Skeletal muscle tissue (tissue), 4 donors: ENCODE results near the gene ARHGAP15. TPM values are rescaled to one million over a fixed set of nuclear protein-coding genes. Genes with fewer than 3 reads are reported as not detected.

Source experiments
- H3K27ac ChIP-seq: one replicate; pipeline ENCODE4 v1.7.0; 2013; ENCODE audit warnings: mild to moderate bottlenecking, low read depth, low read length, inconsistent platforms
- H3K27me3 ChIP-seq, 3 donors: one replicate each; pipeline ENCODE4 v1.7.0; 2013; ENCODE audit warnings: low read length in 3 of 3; ENCODE audit not compliant: control insufficient read depth in 3 of 3, insufficient read depth in 3 of 3
- H3K36me3 ChIP-seq, 3 donors: one replicate each; pipeline ENCODE4 v1.7.0; 2013; ENCODE audit warnings: low read length in 3 of 3; ENCODE audit not compliant: control insufficient read depth in 3 of 3, insufficient read depth in 3 of 3
- H3K4me1 ChIP-seq, 3 donors: one replicate each; pipeline ENCODE4 v1.7.0; 2013; ENCODE audit warnings: low read length in 3 of 3, mild to moderate bottlenecking in 3 of 3; ENCODE audit not compliant: control insufficient read depth in 3 of 3, insufficient read depth in 3 of 3
- H3K4me3 ChIP-seq, 3 donors: one replicate each; pipeline ENCODE4 v1.7.0; 2013; ENCODE audit warnings: low read length in 3 of 3
- H3K9ac ChIP-seq, 3 donors: one replicate each; pipeline ENCODE4 v1.7.0; 2013; ENCODE audit warnings: low read length in 3 of 3, mild to moderate bottlenecking in 3 of 3, moderate library complexity in 2 of 3, low read depth in 1 of 3
- H3K9me3 ChIP-seq, 3 donors: one replicate each; pipeline ENCODE4 v1.7.0; 2013; ENCODE audit warnings: low read length in 3 of 3; ENCODE audit not compliant: control insufficient read depth in 3 of 3
- total RNA-seq: library from RNA; depleted of rRNA; stranded (reverse); fragments of >200 nt; gene quantifications from one replicate; pipeline ENCODE4 v1.2.3, GENCODE V29; 2014
- donor health status: Osteomylitis.

The ARHGAP15 gene
- total RNA-seq, 1 donor from 2014 or later = 33.9 TPM

- Histone ChIP-seq H3K4me3 (no peak overlapping the region), H3K27me3 (no peaks in the 10 kb centered on the region), H3K4me1 (no peaks in the 10 kb centered on the region), H3K36me3 (no peaks in the 10 kb centered on the region), H3K9me3 (no peaks in the 10 kb centered on the region), H3K27ac (no peak overlapping the region), H3K9ac (no peak overlapping the region)
Observed at GRCh38 chr2:143560724-143561123, 431.5 kb downstream of the ARHGAP15 start.

- no peaks in the 10 kb centered on the region for H3K27me3 ChIP-seq
- no peak overlapping the region for H3K9ac ChIP-seq
- H3K36me3 ChIP-seq = no peaks in the 10 kb centered on the region
- no peak overlapping the region for H3K27ac ChIP-seq
- no peaks in the 10 kb centered on the region for H3K9me3 ChIP-seq
- no peak overlapping the region for H3K4me3 ChIP-seq
- H3K4me1 ChIP-seq = no peaks in the 10 kb centered on the region
Observed at GRCh38 chr2:143564419-143564818, 435.2 kb downstream of the ARHGAP15 start.

- Histone ChIP-seq H3K27ac (no peak overlapping the region), H3K4me1 (no peaks in the 10 kb centered on the region), H3K9me3 (no peaks in the 10 kb centered on the region), H3K27me3 (no peaks in the 10 kb centered on the region), H3K4me3 (no peak overlapping the region), H3K9ac (no peak overlapping the region), H3K36me3 (no peaks in the 10 kb centered on the region)
Observed at GRCh38 chr2:143571747-143572146, 442.5 kb downstream of the ARHGAP15 start.

GRCh38 chr2:143572421-143572820, 443.2 kb downstream of the ARHGAP15 start:
- no peak overlapping the region for H3K27ac ChIP-seq
- no peaks in the 10 kb centered on the region for H3K36me3 ChIP-seq
- H3K27me3 ChIP-seq = no peaks in the 10 kb centered on the region
- H3K4me3 ChIP-seq = no peak overlapping the region
- no peaks in the 10 kb centered on the region for H3K9me3 ChIP-seq
- no peaks in the 10 kb centered on the region for H3K4me1 ChIP-seq
- H3K9ac ChIP-seq = no peak overlapping the region

GRCh38 chr2:143574069-143574468, 444.9 kb downstream of the ARHGAP15 start:
- Histone ChIP-seq H3K9me3 (no peaks in the 10 kb centered on the region), H3K4me3 (no peak overlapping the region), H3K36me3 (no peaks in the 10 kb centered on the region), H3K4me1 (no peaks in the 10 kb centered on the region), H3K27me3 (no peaks in the 10 kb centered on the region), H3K27ac (no peak overlapping the region), H3K9ac (no peak overlapping the region)

- Histone ChIP-seq H3K9ac (no peak overlapping the region), H3K27me3 (no peaks in the 10 kb centered on the region), H3K9me3 (no peaks in the 10 kb centered on the region), H3K4me3 (no peak overlapping the region), H3K27ac (no peak overlapping the region), H3K36me3 (no peaks in the 10 kb centered on the region), H3K4me1 (no peaks in the 10 kb centered on the region)
Observed at GRCh38 chr2:143575340-143575739, 446.1 kb downstream of the ARHGAP15 start.

GRCh38 chr2:143577489-143577888, 448.3 kb downstream of the ARHGAP15 start:
- Histone ChIP-seq H3K9me3 (no peaks in the 10 kb centered on the region), H3K27ac (no peak overlapping the region), H3K4me3 (no peak overlapping the region), H3K36me3 (no peaks in the 10 kb centered on the region), H3K9ac (no peak overlapping the region), H3K4me1 (no peaks in the 10 kb centered on the region), H3K27me3 (no peaks in the 10 kb centered on the region)

- Histone ChIP-seq H3K27me3 (no peaks in the 10 kb centered on the region), H3K27ac (no peak overlapping the region), H3K4me1 (no peaks in the 10 kb centered on the region), H3K9me3 (no peaks in the 10 kb centered on the region), H3K36me3 (no peaks in the 10 kb centered on the region), H3K9ac (no peak overlapping the region), H3K4me3 (no peak overlapping the region)
Observed at GRCh38 chr2:143579456-143579855, 450.2 kb downstream of the ARHGAP15 start.

GRCh38 chr2:143581134-143581533, 451.9 kb downstream of the ARHGAP15 start:
- H3K36me3 ChIP-seq = no peaks in the 10 kb centered on the region
- H3K4me3 ChIP-seq = no peak overlapping the region
- H3K27me3 ChIP-seq = no peaks in the 10 kb centered on the region
- no peak overlapping the region for H3K27ac ChIP-seq
- no peaks in the 10 kb centered on the region for H3K9me3 ChIP-seq
- H3K9ac ChIP-seq = no peak overlapping the region
- no peaks in the 10 kb centered on the region for H3K4me1 ChIP-seq

- no peak overlapping the region for H3K4me3 ChIP-seq
- no peaks in the 10 kb centered on the region for H3K27me3 ChIP-seq
- no peak overlapping the region for H3K9ac ChIP-seq
- H3K4me1 ChIP-seq = no peaks in the 10 kb centered on the region
- H3K9me3 ChIP-seq = no peaks in the 10 kb centered on the region
- H3K36me3 ChIP-seq = no peaks in the 10 kb centered on the region
- no peak overlapping the region for H3K27ac ChIP-seq
Observed at GRCh38 chr2:143582046-143582747, 453.0 kb downstream of the ARHGAP15 start.
